Keratinocyte (primary cell): ENCODE data around the gene CEP78. TPM values are rescaled to one million over a fixed set of nuclear protein-coding genes. Genes with fewer than 3 reads are reported as not detected.

ENCODE experiments used
- DNase-seq: peaks from one replicate; pipeline ENCODE4 v3.0.0-alpha.2; 2011; ENCODE audit warnings: low read depth, missing footprints, low spot score
- FAIRE-seq: peaks from 2 replicates; lab custom pipeline; 2011; peaks lifted over from hg19 to GRCh38; lab: Jason Lieb, UNC
- H2AFZ ChIP-seq: 2 replicates; pipeline ENCODE4 v1.6.0; 2012; ENCODE audit warnings: low read length, control low read depth, inconsistent platforms; ENCODE audit not compliant: control insufficient read depth
- H3K27ac ChIP-seq: 2 replicates; pipeline ENCODE4 v1.5.1; 2011; ENCODE audit warnings: low read length; ENCODE audit not compliant: control insufficient read depth, insufficient read depth
- H3K27me3 ChIP-seq: 3 replicates; pipeline ENCODE4 v1.6.0; 2011; ENCODE audit warnings: low read length; ENCODE audit not compliant: control insufficient read depth, insufficient read depth; ENCODE audit errors: extremely low read depth
- H3K36me3 ChIP-seq, 2 experiments: 2 replicates in 1 of 2; 3 replicates in 1 of 2; pipeline ENCODE4 v1.5.1; 2011; ENCODE audit warnings: low read length in 2 of 2, mild to moderate bottlenecking in 1 of 2; ENCODE audit not compliant: control insufficient read depth in 2 of 2, insufficient read depth in 2 of 2; ENCODE audit errors: extremely low read depth in 1 of 2
- H3K4me1 ChIP-seq: 3 replicates; pipeline ENCODE4 v1.5.1; 2011; ENCODE audit warnings: low read length; ENCODE audit not compliant: control insufficient read depth, insufficient read depth; ENCODE audit errors: extremely low read depth
- H3K4me2 ChIP-seq: 3 replicates; pipeline ENCODE4 v1.6.0; 2011; ENCODE audit warnings: low read depth, low read length; ENCODE audit not compliant: control insufficient read depth, insufficient read depth; ENCODE audit errors: extremely low read depth
- H3K4me3 ChIP-seq, 3 experiments: fragments of 200-600 bp in 1 of 3; sonication (generic) in 1 of 3; 2 replicates in 2 of 3; 3 replicates in 1 of 3; pipeline ENCODE4 v1.5.1; 2011 to 2016; ENCODE audit warnings: low read length in 3 of 3, mild to moderate bottlenecking in 3 of 3, control low read depth in 2 of 3, inconsistent platforms in 1 of 3, low read depth in 1 of 3, mixed read lengths in 1 of 3, mixed run types in 1 of 3, moderate library complexity in 1 of 3; ENCODE audit not compliant: control insufficient read depth in 2 of 3, insufficient read depth in 2 of 3; ENCODE audit errors: extremely low read depth in 1 of 3
- H3K79me2 ChIP-seq: 2 replicates; pipeline ENCODE4 v1.6.0; 2012; ENCODE audit warnings: low read length; ENCODE audit not compliant: control insufficient read depth, insufficient read depth
- H3K9ac ChIP-seq: 3 replicates; pipeline ENCODE4 v1.6.0; 2011; ENCODE audit warnings: low read length; ENCODE audit not compliant: control insufficient read depth, insufficient read depth; ENCODE audit errors: extremely low read depth
- H3K9me1 ChIP-seq: 3 replicates; pipeline ENCODE4 v1.6.0; 2011; ENCODE audit warnings: low read length; ENCODE audit not compliant: control insufficient read depth, insufficient read depth; ENCODE audit errors: extremely low read depth
- H3K9me3 ChIP-seq: 2 replicates; pipeline ENCODE4 v1.5.1; 2012; ENCODE audit warnings: low read depth, low read length; ENCODE audit not compliant: control insufficient read depth
- H4K20me1 ChIP-seq: 3 replicates; pipeline ENCODE4 v1.6.0; 2011; ENCODE audit warnings: low read length; ENCODE audit not compliant: control insufficient read depth, insufficient read depth; ENCODE audit errors: extremely low read depth
- EZH2 ChIP-seq: IDR thresholded peaks from one replicate; pipeline ENCODE4 v1.6.1; 2012; ENCODE audit warnings: inconsistent platforms, mild to moderate bottlenecking, low read length, moderate library complexity
- dilution Hi-C: fragments of 300-500 bp; cut with MboI; formaldehyde crosslinking; loops from one replicate; pipeline ENCODE4 v1.7.0; 2020; ENCODE audit warnings: low sequenced_read_pairs; ENCODE audit not compliant: extremely low pct_ligation_motif_present
- polyA plus RNA-seq, 5 experiments: library from polyadenylated mRNA; depleted of rRNA in 3 of 5; stranded (reverse) in 3 of 5; stranded (forward) in 1 of 5; unstranded in 1 of 5; fragments of >200 nt; gene quantifications; 1 replicate in 1 of 5; 2 replicates in 3 of 5; 3 replicates in 1 of 5; pipeline versions ENCODE4 v1.2.1 to v1.2.3, GENCODE V29; 2011 to 2012; ENCODE audit warnings: missing spikeins in 2 of 5, low read depth in 1 of 5, low replicate concordance in 1 of 5
- TF ChIP-seq, protein P1 (sequence below), 3 experiments: IDR thresholded peaks in 1 of 3; conservative IDR thresholded peaks in 1 of 3; optimal IDR thresholded peaks in 1 of 3; 2 replicates in 2 of 3; 3 replicates in 1 of 3; pipeline versions ENCODE3 to v1.5.1; 2011; ENCODE audit warnings: low read length in 3 of 3, mild to moderate bottlenecking in 3 of 3, moderate library complexity in 2 of 3, control low read depth in 1 of 3, inconsistent platforms in 1 of 3; ENCODE audit not compliant: insufficient read depth in 2 of 3; ENCODE audit errors: extremely low read depth in 1 of 3

Gene CEP78
- polyA plus RNA-seq, 1 donor (not counting 4 experiments of a cell fraction or from before 2014, with no cell fraction given), result 13.2 TPM

DNA sequence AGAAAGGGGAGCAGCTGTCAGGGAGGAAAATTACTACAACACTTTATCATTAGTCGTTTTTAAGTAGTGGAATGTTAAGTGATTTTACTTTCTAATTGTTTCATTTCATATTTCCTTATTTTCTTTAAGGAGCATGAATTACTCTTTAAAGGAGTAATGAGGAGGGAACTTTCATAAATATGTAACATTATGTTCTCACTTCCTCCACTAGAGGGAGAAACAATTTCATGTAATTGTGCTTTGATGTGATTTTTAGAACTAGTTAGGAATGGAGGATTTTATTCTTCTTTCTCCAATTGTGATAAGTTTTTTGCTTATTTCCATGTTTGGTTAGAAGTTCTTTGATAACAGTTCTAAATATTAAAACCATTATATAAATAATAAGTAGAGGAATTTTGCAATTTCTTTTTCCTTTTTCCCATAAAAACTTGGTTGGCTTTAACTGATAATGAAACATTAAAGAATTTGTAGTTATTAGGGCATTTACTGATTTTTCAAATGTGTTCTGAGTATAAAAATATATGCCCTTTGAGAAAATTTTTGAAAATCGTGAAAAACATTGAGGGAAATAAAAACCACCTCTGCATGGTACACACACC is 25.6 kb downstream of the CEP78 start:
- Histone ChIP-seq H3K36me3 (peaks cover 2 to 7% of the 10 kb centered on the region in 2 experiments), H2AFZ (no peak overlapping the region), H3K4me2 (no peak overlapping the region), H4K20me1 (no peaks in the 10 kb centered on the region), H3K4me1 (no peaks in the 10 kb centered on the region), H3K4me3 (no peak overlapping the region), H3K79me2 (no peaks in the 10 kb centered on the region), H3K27me3 (no peaks in the 10 kb centered on the region), H3K27ac (no peak overlapping the region), H3K9me3 (no peaks in the 10 kb centered on the region), H3K9ac (no peak overlapping the region), H3K9me1 (no peaks in the 10 kb centered on the region)
- FAIRE-seq (peak; percentile 5), DNase-seq (no peak)
- TF ChIP-seq, protein P1, sequence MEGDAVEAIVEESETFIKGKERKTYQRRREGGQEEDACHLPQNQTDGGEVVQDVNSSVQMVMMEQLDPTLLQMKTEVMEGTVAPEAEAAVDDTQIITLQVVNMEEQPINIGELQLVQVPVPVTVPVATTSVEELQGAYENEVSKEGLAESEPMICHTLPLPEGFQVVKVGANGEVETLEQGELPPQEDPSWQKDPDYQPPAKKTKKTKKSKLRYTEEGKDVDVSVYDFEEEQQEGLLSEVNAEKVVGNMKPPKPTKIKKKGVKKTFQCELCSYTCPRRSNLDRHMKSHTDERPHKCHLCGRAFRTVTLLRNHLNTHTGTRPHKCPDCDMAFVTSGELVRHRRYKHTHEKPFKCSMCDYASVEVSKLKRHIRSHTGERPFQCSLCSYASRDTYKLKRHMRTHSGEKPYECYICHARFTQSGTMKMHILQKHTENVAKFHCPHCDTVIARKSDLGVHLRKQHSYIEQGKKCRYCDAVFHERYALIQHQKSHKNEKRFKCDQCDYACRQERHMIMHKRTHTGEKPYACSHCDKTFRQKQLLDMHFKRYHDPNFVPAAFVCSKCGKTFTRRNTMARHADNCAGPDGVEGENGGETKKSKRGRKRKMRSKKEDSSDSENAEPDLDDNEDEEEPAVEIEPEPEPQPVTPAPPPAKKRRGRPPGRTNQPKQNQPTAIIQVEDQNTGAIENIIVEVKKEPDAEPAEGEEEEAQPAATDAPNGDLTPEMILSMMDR (optimal IDR thresholded peaks at IDR 0.05 in 1 of 3, IDR thresholded peaks at IDR 0.05 in 1 of 3, conservative IDR thresholded peaks at IDR 0.05 in 1 of 3; ENCODE audit: extremely low read depth in 1 of 3, insufficient read depth in 2 of 3, low read length in 3 of 3), result peak in 1 of 3 experiments; percentile 49
- TF ChIP-seq EZH2, result no peak
- dilution Hi-C loops, result no loop called here

DNA sequence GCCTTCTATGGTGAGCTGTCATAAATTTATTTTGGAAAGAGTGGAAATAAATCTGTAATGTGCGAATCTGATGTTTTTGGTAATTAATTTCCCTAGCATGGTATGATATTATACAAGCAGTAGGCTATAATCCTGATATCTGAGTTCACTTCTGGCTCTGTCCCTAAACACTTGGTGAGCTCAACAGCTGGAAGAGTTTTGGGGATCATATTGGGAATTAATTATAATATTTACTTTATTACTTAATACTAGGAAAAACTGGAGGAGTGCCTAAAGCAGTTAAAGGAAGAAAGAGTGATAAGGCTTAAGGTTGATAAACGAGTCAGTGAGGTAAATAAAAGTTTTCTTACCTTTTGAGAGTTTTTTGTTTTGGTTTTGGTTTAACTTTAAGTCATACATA is 26.8 kb downstream of the CEP78 start:
- Histone ChIP-seq H3K9me1 (no peaks in the 10 kb centered on the region), H3K27me3 (no peaks in the 10 kb centered on the region), H4K20me1 (no peaks in the 10 kb centered on the region), H3K9me3 (no peaks in the 10 kb centered on the region), H3K4me3 (no peak overlapping the region), H3K4me1 (no peaks in the 10 kb centered on the region), H3K4me2 (no peak overlapping the region), H3K27ac (no peak overlapping the region), H2AFZ (no peak overlapping the region), H3K9ac (no peak overlapping the region), H3K79me2 (no peaks in the 10 kb centered on the region), H3K36me3 (peaks cover 3 to 9% of the 10 kb centered on the region in 2 experiments)
- TF ChIP-seq, protein P1 (optimal IDR thresholded peaks at IDR 0.05 in 1 of 3, IDR thresholded peaks at IDR 0.05 in 1 of 3, conservative IDR thresholded peaks at IDR 0.05 in 1 of 3; ENCODE audit: extremely low read depth in 1 of 3, insufficient read depth in 2 of 3, low read length in 3 of 3), result no peak
- TF ChIP-seq EZH2, result no peak
- FAIRE-seq (no peak), DNase-seq (no peak)
- dilution Hi-C loops, result no loop called here
